K562 (cell line): ENCODE results near the gene ITGAL. TPM values are rescaled to one million over a fixed set of nuclear protein-coding genes. Genes with fewer than 3 reads are reported as not detected.

ENCODE experiments used
- ARID1B ChIP-seq: fragments of 450-650 bp; IDR thresholded peaks from 2 replicates; pipeline ENCODE4 v1.6.1; 2016; ENCODE audit warnings: antibody characterized with exemption, mild to moderate bottlenecking, inconsistent platforms
- CBX3 ChIP-seq, 2 experiments: IDR thresholded peaks; 1 replicate in 1 of 2; 2 replicates in 1 of 2; pipeline ENCODE4 v1.6.1; 2012; ENCODE audit warnings: inconsistent platforms in 2 of 2, low read length in 2 of 2, borderline replicate concordance in 1 of 2, control low read depth in 1 of 2
- CREB1 ChIP-seq, 2 experiments: sonication (generic) in 1 of 2; formaldehyde crosslinking in 1 of 2; IDR thresholded peaks; 2 replicates each; pipeline versions ENCODE4 v1.6.1 to v1.8.0; 2012 to 2022; ENCODE audit warnings: inconsistent platforms in 1 of 2, mild to moderate bottlenecking in 1 of 2, missing genetic modification reagents in 1 of 2, moderate library complexity in 1 of 2
- CTBP1 ChIP-seq: fragments of 450-650 bp; IDR thresholded peaks from 2 replicates; pipeline ENCODE4 v1.6.1; 2016; ENCODE audit warnings: borderline replicate concordance
- ELF1 ChIP-seq: fragments of 200-800 bp; sonication (Bioruptor generic); IDR thresholded peaks from 2 replicates; pipeline ENCODE4 v1.6.1; 2016; ENCODE audit warnings: missing genetic modification characterization, missing compliant biosample characterization
- ESRRA ChIP-seq: fragments of 450-650 bp; IDR thresholded peaks from 2 replicates; pipeline ENCODE4 v1.6.1; 2014; ENCODE audit warnings: low read depth, mild to moderate bottlenecking, moderate library complexity, borderline replicate concordance
- FOXJ2 ChIP-seq: fragments of 200-800 bp; sonication (Bioruptor generic); IDR thresholded peaks from 2 replicates; pipeline ENCODE4 v1.6.1; 2016; ENCODE audit warnings: missing genetic modification characterization, missing compliant biosample characterization
- HSF4 ChIP-seq: fragments of 250-450 bp; sonication (Bioruptor Pico); IDR thresholded peaks from 2 replicates; pipeline ENCODE4 v2.1.2; 2022; ENCODE audit warnings: mild to moderate bottlenecking, moderate library complexity, borderline replicate concordance
- RNF2 ChIP-seq: sonication (generic); IDR thresholded peaks from 2 replicates; pipeline ENCODE4 v1.6.1; 2016
- TCF7 ChIP-seq: sonication (generic); IDR thresholded peaks from 2 replicates; pipeline ENCODE4 v1.6.1; 2016; ENCODE audit warnings: antibody characterized with exemption, borderline replicate concordance
- TRIM24 ChIP-seq, 2 experiments: fragments of 450-650 bp; IDR thresholded peaks; 2 replicates each; pipeline ENCODE4 v1.6.1; 2016
- ZEB2 ChIP-seq: fragments of 450-650 bp; IDR thresholded peaks from 2 replicates; pipeline ENCODE4 v1.6.1; 2016
- ZNF3 ChIP-seq: fragments of 250-450 bp; sonication (Bioruptor Pico); IDR thresholded peaks from 2 replicates; pipeline ENCODE4 v1.5.0; 2021; ENCODE audit warnings: mild to moderate bottlenecking, moderate library complexity
- ZNF384 ChIP-seq: IDR thresholded peaks from 2 replicates; pipeline ENCODE4 v1.6.1; 2012; ENCODE audit warnings: low read depth, low read length, improper control_type of control experiment
- polyA plus RNA-seq, 8 experiments: library from polyadenylated mRNA; depleted of rRNA in 4 of 8; stranded (reverse) in 5 of 8; unstranded in 3 of 8; fragments of >200 nt; fragmentation: Nextera tagmentation in 2 of 8; fragmentation: Illumina TruSeq in 1 of 8; extraction: Ambion mirVana in 2 of 8; extraction: Trizol in 1 of 8; gene quantifications; 2 replicates each; pipeline versions ENCODE4 v1.2.1 to v1.2.3, GENCODE V29; 2011 to 2014; ENCODE audit warnings: inconsistent platforms in 1 of 8, missing spikeins in 1 of 8
- total RNA-seq, 7 experiments: library from RNA; depleted of rRNA in 6 of 7; stranded (reverse); fragments of >200 nt in 6 of 7; fragmentation: Illumina TruSeq in 2 of 7; extraction: Trizol in 2 of 7; gene quantifications; 2 replicates each; pipeline versions ENCODE4 v1.2.1 to v1.2.3, GENCODE V29; 2011 to 2021; ENCODE audit warnings: low replicate concordance in 1 of 7
- TF ChIP-seq, protein P1 (sequence below), 2 experiments: fragments of 250-450 bp in 1 of 2; fragments of 450-650 bp in 1 of 2; sonication (Bioruptor Pico) in 1 of 2; IDR thresholded peaks; 2 replicates each; pipeline versions ENCODE4 v1.6.1 to v1.8.0; 2016 to 2021; ENCODE audit warnings: mild to moderate bottlenecking in 2 of 2, moderate library complexity in 2 of 2, missing compliant biosample characterization in 1 of 2, missing genetic modification characterization in 1 of 2
- TF ChIP-seq, protein P2 (sequence below): fragments of 450-650 bp; IDR thresholded peaks from 2 replicates; pipeline ENCODE4 v1.7.1; 2018; ENCODE audit warnings: mild to moderate bottlenecking, low read depth; ENCODE audit not compliant: partially characterized antibody
- TF ChIP-seq, protein P3 (sequence below): fragments of 250-450 bp; sonication (Bioruptor Pico); IDR thresholded peaks from 2 replicates; pipeline ENCODE4 v1.8.0; 2022; ENCODE audit warnings: inconsistent platforms
- TF ChIP-seq, protein P4 (sequence below): fragments of 450-650 bp; IDR thresholded peaks from 2 replicates; pipeline ENCODE4 v1.6.1; 2018; ENCODE audit not compliant: partially characterized antibody
- TF ChIP-seq, protein P5 (sequence below): fragments of 250-450 bp; sonication (Bioruptor Pico); IDR thresholded peaks from 2 replicates; pipeline ENCODE4 v1.8.0; 2021; ENCODE audit warnings: moderate library complexity, mild to moderate bottlenecking, inconsistent platforms

The ITGAL gene
- total and polyA plus RNA-seq, 9 of the 15 experiments (the other 6 are each of a cell fraction or from before 2014, with no cell fraction given), result 0.01 to 0.53 TPM; not detected in 7

DNA sequence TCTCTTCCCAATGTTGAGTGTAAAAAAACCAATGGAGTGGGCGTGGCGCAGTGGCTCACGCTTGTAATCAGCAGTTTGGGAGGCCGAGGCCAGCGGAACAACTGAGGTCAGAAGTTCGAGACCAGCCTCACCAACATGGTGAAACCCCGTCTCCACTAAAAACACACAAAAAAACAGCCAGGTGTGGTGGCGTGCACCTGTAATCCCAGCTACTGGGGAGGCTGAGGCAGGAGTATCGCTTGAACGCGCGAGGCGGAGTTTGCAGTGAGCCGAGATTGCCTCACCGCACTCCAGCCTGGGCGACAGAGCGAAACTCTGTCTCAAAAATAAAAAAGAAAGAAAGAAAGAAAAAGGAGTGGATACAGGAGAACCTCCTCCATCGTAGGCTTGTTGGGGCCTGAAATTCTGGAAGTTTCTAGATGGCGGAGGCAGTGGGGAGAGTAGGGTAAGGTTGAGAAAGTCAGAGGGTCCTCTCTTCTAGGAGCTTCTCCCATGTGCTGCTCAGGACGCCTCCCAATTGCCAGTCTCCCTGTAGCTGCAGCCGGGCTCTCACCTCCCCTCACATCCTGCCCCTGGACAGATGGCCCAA lies 86.3 kb downstream of the ITGAL start (continued):
- TF ChIP-seq ESRRA, result 0 out of 2 replicates have a peak, but pooled peaks have one; percentile 6
- peak; percentile 68 for TF ChIP-seq ZEB2
- no peak for TF ChIP-seq TCF7
- TF ChIP-seq, protein P1, sequence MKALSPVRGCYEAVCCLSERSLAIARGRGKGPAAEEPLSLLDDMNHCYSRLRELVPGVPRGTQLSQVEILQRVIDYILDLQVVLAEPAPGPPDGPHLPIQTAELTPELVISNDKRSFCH (CRISPR knock-in tag; IDR thresholded peaks at IDR 0.05), result no peak
- TF ChIP-seq, protein P1 (tag; IDR thresholded peaks at IDR 0.05), result peak; percentile 67; the same call in 1 of the 2 replicates
- no peak for TF ChIP-seq CREB1 (IDR thresholded peaks at IDR 0.05)
- 0 out of 2 replicates have a peak, but pooled peaks have one; percentile 34 for TF ChIP-seq CREB1 (CRISPR knock-in tag; IDR thresholded peaks at IDR 0.05)
- TF ChIP-seq ARID1B, result peak; percentile 64
- TF ChIP-seq ZNF384, result peak; percentile 80
- TF ChIP-seq HSF4 (CRISPR knock-in tag), result no peak
- peak; percentile 29; the same call in 1 of the 2 replicates for TF ChIP-seq ELF1
- TF ChIP-seq CTBP1, result peak; percentile 2; the same call in 1 of the 2 replicates
- 0 out of 2 replicates have a peak, but pooled peaks have one; percentile 9 for TF ChIP-seq FOXJ2
- no peak for TF ChIP-seq CBX3 (IDR thresholded peaks at IDR 0.05; ENCODE audit: borderline replicate concordance in 1 of 2, low read length in 2 of 2)
- TF ChIP-seq, protein P2, sequence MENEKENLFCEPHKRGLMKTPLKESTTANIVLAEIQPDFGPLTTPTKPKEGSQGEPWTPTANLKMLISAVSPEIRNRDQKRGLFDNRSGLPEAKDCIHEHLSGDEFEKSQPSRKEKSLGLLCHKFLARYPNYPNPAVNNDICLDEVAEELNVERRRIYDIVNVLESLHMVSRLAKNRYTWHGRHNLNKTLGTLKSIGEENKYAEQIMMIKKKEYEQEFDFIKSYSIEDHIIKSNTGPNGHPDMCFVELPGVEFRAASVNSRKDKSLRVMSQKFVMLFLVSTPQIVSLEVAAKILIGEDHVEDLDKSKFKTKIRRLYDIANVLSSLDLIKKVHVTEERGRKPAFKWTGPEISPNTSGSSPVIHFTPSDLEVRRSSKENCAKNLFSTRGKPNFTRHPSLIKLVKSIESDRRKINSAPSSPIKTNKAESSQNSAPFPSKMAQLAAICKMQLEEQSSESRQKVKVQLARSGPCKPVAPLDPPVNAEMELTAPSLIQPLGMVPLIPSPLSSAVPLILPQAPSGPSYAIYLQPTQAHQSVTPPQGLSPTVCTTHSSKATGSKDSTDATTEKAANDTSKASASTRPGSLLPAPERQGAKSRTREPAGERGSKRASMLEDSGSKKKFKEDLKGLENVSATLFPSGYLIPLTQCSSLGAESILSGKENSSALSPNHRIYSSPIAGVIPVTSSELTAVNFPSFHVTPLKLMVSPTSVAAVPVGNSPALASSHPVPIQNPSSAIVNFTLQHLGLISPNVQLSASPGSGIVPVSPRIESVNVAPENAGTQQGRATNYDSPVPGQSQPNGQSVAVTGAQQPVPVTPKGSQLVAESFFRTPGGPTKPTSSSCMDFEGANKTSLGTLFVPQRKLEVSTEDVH, result peak; percentile 28
- TF ChIP-seq, protein P3, sequence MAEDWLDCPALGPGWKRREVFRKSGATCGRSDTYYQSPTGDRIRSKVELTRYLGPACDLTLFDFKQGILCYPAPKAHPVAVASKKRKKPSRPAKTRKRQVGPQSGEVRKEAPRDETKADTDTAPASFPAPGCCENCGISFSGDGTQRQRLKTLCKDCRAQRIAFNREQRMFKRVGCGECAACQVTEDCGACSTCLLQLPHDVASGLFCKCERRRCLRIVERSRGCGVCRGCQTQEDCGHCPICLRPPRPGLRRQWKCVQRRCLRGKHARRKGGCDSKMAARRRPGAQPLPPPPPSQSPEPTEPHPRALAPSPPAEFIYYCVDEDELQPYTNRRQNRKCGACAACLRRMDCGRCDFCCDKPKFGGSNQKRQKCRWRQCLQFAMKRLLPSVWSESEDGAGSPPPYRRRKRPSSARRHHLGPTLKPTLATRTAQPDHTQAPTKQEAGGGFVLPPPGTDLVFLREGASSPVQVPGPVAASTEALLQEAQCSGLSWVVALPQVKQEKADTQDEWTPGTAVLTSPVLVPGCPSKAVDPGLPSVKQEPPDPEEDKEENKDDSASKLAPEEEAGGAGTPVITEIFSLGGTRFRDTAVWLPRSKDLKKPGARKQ, result peak; percentile 95
- TF ChIP-seq RNF2, result 0 out of 2 replicates have a peak, but pooled peaks have one; percentile 2
- TF ChIP-seq, protein P4, sequence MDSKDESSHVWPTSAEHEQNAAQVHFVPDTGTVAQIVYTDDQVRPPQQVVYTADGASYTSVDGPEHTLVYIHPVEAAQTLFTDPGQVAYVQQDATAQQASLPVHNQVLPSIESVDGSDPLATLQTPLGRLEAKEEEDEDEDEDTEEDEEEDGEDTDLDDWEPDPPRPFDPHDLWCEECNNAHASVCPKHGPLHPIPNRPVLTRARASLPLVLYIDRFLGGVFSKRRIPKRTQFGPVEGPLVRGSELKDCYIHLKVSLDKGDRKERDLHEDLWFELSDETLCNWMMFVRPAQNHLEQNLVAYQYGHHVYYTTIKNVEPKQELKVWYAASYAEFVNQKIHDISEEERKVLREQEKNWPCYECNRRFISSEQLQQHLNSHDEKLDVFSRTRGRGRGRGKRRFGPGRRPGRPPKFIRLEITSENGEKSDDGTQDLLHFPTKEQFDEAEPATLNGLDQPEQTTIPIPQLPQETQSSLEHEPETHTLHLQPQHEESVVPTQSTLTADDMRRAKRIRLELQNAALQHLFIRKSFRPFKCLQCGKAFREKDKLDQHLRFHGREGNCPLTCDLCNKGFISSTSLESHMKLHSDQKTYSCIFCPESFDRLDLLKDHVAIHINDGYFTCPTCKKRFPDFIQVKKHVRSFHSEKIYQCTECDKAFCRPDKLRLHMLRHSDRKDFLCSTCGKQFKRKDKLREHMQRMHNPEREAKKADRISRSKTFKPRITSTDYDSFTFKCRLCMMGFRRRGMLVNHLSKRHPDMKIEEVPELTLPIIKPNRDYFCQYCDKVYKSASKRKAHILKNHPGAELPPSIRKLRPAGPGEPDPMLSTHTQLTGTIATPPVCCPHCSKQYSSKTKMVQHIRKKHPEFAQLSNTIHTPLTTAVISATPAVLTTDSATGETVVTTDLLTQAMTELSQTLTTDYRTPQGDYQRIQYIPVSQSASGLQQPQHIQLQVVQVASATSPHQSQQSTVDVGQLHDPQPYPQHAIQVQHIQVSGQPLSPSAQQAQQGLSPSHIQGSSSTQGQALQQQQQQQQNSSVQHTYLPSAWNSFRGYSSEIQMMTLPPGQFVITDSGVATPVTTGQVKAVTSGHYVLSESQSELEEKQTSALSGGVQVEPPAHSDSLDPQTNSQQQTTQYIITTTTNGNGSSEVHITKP, result no peak
- peak; percentile 22 to 40; a peak in 1 of 4 replicates for TF ChIP-seq TRIM24 (IDR thresholded peaks at IDR 0.05)
- TF ChIP-seq, protein P5, sequence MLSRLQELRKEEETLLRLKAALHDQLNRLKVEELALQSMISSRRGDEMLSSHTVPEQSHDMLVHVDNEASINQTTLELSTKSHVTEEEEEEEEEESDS, result no peak
- no peak for TF ChIP-seq ZNF3 (CRISPR knock-in tag)
